Measurements from ENCODE around the gene LETMD1.

GRCh38 chr12:51025338-51025835 lies 22.7 kb upstream of the LETMD1 start:
- TF ChIP-seq CTCF (IDR thresholded peaks at IDR 0.05; ENCODE audit: borderline replicate concordance, extremely low read depth, low read length, poor library complexity, severe bottlenecking) = no peak
- TF ChIP-seq EZH2 (IDR thresholded peaks at IDR 0.05; ENCODE audit: borderline replicate concordance, low read depth, low read length, severe bottlenecking) = no peak

Measured in DND-41 (cell line).